Measurements from ENCODE around the gene SHANK1.

The SHANK1 gene

DNA sequence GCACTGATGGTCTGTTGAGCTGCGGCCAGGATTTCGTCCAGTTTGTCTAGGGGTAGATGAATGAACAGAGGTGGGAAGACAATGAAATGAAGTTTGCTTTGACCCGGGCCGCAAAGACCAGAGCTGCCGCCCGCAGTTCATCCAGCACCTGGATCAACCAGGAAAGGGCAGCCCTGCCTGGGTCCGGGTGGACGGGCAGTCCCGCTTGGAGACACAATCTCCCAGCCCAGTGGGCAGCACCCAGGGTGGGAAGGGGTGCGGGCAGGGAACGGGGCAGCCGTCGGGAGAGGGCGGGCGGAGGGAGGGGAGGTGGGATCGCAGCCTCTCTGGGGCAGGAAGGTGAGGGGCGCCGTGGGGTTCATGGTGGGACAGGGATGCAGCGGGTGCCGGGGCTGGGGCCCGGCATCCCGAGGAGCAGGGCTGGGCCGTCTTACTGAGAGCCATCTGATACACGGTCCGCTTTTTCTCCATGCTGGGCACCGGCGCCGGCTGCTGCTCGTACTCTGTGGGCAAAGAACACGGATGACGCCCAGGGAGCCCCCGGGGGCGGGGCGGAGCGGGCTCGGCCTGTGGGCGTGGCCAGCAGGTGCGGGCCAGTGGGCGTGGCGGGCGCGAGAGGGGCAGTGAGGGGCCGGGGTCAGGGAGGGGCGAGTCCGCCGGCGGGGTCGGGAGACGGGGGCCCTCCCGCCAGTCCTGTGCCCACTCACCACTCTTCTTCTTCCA, 33.1 kb downstream of the SHANK1 start:
- DNase-seq (ENCODE audit: low spot score), result no peak

DNA sequence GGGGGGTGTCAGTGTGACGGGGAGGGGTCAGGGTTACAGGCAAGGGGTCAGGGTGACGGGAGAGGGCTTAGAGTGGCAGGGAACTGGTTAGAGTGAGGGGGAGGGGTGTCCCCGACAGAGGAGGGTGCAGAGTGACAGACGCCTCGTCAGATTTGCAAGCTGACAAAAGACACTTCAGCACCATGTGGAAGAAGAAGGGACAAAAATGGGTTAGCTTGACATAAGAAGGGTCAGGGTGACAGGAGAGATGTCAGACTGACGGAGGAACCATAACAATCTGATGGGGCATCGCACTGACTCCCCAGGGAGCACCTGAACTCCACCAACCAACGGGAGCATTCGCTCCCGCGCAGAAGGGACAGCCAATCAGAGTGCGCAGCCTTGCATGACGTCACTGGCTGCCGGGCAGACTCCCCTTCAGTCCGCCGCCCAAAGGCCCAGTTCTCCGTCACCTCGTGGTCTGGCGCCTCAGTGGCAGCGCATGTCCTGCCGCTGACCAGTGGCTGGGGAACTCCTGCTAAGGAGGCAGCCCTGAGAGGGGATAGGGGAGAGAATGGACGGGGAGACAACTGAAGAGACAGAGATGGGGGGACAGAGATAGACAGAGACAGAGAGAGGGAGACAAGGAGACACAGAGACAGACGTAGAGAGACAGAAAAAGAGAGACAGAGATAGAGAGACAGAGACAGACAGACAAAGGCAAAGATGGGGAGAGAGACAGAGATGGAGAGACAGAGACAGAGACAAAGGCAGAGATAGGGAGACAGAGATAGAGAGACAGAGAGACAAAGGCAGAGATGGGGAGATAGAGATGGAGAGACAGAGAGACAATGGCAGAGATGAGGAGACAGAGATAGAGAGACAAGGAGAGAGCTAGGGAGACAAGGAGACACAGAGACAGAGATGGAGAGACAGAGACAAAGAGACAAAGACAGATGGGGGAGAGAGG, 40.2 kb downstream of the SHANK1 start:
- peak; percentile 97 for DNase-seq (ENCODE audit: low spot score)

DNA sequence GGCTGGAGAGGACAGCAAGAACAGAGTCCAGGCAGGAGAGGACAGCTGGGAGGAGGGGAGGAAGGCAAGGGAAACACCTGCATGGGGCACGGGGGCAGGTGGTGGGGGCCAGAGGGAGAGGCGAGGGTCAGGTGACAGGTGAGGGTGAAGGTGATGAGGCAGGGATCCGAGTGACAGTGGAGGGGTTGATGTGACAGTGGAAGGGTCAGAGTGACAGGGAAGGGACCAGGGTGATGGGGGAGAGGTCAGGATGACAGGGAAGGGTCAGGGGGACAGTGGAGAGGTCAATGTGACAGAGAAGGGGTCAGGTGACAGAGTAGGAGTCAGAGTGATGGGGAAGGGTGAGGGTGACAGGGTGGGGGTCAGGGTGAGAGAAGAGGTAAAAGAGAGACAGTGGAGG, 41.3 kb downstream of the SHANK1 start:
- no peak for DNase-seq (ENCODE audit: low spot score)

DNA sequence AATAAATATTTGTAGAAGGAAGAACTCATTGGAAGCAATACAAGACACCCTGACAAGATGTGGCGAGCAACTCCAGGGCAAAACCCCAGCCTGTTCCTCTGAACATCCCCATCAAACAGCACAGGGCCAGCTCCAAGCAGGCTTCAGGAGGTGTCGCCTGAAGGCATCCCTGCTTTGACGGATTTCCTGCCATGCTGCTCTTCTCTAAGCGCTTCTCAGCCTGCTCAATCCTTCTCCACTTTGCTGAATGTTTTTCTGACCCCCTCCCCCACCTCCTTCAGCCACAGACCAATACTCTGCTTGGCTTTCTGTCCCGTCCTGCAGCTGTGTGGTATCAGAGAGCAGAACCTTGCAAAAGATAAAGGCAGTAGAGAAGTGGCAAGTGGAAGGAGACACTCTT, 42.0 kb downstream of the SHANK1 start:
- DNase-seq (ENCODE audit: low spot score), result peak; percentile 26

DNA sequence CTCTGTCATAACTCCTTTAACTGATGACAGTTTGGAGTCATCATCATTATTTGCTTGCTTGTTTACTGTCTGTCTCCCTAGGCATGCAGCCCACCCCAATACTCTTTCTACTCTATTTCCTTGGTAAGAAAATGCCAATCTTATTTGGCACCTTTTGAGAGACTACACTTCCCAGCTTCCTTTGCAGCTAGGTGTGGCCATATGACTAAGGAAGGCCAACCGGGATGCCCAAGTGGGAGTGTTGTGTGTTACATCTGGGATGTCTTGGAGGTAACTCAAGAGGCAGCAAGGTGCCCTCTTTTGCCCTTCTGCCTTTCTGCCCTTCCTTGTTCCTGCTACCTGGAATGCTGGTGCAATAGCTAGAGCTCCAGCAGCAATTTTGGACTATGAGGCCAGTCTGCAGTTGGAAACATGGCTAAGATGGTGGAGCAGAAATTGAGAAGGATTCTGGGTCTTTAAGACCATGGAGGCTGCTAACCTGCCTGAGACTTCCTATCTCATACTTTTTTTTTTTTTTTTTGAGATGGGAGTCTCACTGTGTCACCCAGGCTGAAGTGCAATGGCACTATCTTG, 42.9 kb downstream of the SHANK1 start:
- no peak for DNase-seq (ENCODE audit: low spot score)

DNA sequence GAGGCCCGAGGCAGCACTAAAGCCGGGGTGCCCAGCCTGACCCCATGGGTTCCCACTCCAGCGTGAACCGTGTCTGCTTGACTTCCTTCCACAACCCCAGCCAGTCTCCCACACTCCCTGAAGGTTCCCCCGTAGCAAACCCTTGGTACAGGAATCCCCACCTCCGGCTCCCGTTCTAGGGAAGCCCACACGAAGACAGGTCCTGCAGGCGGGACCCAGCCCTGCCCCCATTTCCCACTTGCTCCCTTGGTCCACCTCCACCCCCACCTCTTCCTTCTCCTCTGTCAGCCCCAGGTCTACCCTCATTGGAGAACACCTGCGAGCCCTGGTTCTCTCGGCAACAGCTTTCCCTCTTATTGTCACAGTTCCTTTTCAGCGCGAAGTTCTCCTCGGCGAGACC, 46.5 kb downstream of the SHANK1 start:
- no peak for DNase-seq (ENCODE audit: low spot score)

DNA sequence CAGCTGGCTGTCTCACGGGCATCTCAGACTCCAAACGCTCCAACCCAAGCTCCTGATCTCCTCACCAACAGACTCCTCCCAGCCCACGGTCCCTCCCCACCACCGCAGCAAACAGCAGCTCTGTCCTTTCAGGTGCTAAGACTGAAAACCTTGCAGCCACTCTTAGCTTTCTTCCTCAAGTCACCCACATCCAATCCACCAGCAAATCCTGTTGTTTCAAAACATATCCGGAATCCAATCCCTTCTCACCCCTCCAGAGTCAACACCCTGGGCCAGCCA, 49.6 kb downstream of the SHANK1 start:
- no peak for DNase-seq (ENCODE audit: low spot score)

DNA sequence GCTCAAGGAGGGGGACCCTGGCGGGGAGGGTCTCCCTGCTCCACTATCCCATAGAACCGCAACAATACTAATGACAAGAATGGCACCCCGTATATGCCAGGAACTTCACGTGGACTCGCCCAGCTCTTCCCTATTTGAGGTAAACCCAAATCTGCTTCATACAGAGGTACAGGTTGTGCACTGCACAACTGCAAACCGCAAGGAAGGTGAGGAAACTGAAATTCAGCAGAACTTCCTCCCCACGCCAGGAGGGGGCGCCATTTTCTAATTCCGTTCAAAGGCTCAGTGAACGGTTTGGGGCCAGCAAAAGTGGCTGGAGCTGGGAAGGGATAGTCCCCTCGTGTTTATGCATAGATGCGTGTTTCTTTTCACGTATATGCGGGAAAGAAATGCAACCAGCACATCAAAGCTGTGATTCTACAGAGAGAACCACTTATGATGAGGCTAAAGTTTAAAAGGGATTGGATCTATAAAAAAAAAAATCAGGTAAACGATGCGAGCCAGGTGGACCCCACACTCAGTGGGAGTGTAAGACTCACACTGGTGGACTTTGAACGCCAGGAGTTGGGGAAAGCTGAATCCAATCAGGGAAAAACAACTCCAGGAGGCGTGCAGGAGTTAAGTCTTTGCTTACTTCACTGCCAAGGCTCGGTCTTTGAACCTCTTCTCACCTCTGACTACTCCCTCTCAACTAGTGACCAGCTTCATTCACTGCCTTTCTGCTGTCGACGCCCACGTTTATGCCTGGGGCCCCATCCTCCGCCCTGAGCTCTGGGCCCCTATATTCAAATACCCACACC, 50.1 kb downstream of the SHANK1 start:
- peak; percentile 68 for DNase-seq (ENCODE audit: low spot score)

DNA sequence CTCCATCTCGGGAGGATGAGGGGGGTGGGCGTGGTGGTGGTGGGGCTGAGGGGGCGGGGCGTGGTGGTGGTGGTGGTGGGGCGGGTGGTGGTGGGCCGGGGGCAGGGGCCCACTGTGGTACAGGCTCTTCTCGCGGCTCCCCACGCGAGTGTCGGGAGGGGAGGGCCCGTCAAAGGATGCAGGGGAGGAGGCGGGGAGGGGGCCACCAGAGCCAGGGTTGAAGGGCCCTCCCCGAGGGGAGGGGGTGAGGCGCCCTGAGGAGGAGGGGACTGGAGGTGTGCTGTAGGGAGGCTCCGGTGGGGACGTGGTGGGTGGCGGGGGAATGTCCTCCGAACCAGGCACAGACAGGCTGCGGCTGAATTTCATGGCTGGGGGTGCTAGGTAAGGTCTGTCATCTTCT, 50.7 kb downstream of the SHANK1 start:
- no peak for DNase-seq (ENCODE audit: low spot score)

DNA sequence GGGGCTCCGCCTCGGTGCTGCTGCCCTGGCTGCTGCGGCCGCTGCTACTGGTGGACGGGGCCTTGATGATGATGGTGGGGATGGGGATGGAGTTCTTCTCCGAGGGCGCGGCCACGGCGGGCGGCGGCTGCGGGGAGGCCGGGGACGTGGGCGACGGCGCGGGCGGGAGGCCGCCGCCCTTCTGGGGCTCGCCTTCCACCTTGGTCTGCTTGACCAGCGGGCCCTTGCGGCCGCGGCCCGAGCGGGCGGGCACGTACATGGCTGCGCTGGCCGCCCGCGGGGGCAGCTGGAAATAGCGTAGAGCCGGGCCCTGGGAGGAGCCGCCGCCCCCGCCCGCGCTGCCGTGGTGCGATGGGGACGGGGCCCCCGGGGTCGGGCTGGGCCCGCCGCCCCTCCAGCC, 51.2 kb downstream of the SHANK1 start:
- DNase-seq (ENCODE audit: low spot score), result no peak

DNA sequence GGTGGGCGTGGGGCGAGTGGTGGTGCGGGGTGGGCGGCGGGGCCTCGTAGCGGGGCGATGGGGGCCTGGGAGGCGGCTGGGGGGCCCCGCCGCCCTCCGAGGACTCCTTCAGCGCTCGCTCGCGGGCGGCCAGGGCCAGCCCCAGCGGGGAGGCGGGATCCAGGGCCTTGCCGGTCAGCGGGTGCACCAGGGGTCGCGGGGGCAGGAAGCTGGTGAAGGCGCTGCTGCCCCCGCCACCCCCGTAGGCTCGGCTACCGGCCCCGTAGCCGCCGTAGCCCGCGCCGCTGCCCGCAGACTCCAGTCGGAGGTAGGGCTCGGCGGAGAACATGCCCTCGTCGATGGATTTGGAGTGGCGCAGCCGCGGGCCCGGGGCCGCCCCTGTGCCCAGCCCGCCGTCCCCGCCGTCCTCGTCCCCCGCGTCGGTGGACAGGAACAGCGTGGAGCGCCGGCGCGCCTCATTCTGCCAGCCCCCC, 51.8 kb downstream of the SHANK1 start:
- DNase-seq (ENCODE audit: low spot score), result no peak

DNA sequence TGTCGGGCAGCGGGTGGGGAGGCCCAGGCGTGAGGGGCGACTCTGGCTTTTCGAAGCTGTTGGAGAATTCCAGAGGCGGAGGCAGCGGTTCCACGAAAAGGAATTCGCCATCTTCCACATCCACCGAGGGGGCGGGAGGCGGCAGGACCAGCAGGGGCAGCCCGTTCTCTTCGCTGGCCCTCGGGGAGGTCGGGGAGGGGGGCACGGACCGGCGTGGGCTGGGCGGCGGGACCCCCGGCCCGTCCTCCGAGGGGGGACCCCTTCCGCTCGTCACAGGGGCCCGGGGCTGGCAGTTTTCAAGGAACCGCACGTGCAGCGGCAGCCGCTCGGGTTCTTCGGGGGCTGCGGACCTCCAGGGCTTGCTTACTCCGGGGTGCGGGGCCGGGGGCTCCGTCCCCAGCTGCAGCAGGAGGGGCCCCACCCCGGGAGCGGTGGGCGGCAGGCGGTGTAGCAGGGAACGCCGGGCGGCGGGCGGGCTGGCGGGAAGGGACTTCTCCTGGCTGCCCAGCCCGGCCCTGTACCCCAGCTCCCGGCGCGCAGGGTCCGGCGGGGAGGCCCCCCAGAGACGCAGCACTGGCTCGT, 52.3 kb downstream of the SHANK1 start:
- no peak for DNase-seq (ENCODE audit: low spot score)

DNA sequence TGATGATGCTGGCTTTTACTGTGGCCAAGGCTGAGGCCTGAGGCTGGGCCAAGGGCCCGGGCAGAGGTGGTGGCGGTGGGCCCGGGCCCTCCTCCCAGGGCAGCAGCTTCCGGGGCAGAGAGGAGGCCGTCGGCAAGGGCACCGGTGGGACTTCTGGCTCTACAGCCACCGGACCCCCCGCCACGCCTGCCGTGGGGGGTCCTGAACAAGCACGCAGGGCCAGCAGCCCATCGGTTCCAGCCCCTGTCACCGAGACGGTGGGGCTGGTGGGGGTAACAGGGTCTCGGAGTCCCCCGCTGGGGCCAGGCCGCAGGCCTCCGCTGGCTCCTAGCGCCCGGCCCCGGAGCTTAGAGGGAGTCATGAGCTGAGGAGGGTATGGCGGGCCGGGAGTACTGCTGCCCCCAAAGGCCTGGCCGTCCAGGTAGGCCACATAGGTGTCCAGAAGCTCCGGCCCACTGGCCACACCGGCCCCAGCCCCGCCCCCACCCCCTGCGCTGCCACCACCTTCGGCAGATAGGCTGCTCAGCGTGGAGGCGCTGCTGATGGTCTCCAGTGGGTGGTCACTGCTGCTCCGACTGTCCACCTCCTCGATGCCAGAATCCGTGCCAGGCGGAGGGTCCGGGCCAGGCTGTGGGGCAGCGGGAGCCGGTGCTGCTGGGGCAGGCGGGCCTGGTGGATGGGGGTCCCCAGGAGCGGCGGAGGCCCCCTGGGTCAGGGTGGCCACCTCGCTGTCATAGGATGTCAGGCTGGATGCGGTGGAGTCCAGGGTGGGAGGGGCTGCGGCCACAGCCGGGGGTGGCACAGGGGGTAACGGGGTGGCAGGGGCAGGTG, 53.0 kb downstream of the SHANK1 start:
- no peak for DNase-seq (ENCODE audit: low spot score)

DNA sequence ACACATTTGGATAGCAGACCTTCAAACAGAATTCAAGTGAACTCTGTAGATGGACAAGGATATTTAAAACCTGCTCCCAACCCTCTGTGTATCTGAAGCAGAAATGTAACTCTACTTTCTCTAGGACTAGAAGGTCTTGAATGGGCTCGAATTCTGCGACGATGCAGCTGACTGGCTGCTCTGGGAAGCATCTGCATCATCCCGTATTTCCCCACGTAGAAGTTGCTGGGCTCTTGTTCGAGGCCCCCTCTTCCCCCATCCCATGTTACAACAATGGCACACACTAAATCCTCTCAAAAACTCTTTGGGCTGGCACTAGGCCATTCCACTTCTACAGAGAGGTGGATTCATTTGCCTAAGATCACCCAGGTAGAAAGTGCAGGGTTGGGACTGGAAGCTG, 55.4 kb downstream of the SHANK1 start:
- DNase-seq (ENCODE audit: low spot score), result no peak

DNA sequence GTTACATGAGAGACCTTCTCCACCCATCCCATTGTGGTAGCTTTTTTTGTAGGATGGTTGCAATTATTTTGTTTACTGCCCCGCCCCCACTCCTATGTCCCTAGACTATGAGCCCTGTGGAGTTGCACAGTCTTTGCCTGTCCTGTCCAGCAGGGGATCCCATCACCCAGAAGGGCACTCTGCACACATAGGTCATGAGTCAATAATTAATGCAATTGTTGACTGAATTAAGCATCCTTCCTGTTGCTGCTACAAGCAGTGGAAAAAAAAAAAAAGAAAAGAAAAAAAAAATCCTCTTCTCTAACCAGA, 56.2 kb downstream of the SHANK1 start:
- peak; percentile 45 for DNase-seq (ENCODE audit: low spot score)

DNA sequence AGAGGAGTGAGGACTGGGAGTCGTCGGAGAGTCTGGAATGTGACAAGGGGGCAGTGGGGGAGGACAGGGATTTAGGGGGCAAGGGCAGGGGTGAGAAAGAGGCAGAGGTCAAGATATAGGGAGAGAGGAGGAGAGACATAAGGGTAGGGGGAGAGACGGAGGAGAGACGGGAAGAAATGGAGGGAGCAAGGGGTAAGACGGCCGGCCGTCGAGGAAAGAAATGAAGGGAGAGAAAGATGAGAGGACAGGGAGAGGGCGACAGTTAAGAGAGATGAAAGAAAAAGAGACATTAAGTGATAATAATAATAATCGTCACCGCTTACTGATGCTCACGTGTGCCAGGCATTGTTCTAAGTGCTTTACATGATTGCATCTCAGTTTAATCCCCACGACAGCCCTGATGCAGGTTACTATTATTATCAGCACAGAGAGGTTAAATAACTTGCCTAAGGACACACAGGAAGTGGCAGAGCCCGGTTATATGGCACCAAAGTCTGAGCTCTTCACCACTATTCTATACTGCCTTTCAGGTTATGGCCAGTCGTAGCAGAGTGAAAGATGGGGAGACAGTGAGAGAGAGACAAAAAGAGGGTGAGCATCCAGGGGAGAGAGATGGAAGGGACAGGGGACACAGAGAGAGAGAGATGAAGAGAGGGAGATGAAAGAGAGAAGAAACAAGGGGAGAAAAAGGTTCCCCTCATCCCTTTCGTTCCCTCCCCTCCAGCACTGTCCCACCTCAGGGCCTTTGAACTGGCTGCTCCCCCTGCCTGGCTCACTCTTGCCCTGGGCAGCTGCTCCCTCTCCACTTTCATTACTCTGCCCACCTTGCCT, 56.7 kb downstream of the SHANK1 start:
- DNase-seq (ENCODE audit: low spot score), result no peak

DNA sequence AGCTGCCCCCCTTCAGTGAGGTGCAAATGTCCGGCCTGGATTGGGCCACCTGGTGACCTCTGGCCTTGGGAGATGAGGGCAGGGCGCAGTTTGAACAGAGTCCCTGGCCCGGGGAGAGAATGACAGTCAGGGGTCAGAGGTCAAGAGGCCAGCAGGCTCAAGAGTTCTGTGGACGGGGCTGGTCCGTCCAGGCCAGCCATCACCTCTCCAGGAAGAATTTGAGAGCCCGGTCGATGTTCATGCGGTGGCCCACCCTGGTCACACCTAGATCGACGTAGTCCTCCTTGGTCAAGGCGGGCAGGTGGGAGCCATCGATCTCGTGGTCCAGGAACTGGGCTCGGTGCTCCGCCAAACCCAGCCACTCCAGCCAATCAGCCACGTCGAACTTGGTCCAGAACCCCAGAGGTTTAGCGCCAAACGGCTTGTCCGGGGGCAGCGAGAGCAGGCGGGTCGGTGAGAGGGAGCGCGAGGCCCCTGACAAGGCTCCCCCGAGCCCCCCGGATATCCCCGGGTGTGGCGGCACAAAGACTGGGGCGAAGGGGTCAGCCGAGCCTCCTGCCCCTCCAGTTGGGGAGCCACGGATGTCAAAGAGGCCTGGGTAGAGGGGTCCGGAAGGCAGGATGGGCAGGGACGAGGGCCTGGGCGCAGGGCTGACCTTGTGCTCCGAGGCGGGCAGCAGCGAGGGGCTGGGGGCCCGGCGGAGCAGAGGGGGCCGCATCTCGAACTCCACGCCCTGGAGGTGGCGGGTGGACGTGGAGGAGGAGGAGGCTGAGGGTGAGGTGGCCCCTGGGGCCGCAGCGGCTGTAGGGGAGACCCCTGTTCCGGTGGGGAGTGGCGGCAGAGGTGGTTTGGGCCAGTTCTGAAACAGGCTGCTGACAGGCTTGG, 57.6 kb downstream of the SHANK1 start:
- DNase-seq (ENCODE audit: low spot score), result no peak

DNA sequence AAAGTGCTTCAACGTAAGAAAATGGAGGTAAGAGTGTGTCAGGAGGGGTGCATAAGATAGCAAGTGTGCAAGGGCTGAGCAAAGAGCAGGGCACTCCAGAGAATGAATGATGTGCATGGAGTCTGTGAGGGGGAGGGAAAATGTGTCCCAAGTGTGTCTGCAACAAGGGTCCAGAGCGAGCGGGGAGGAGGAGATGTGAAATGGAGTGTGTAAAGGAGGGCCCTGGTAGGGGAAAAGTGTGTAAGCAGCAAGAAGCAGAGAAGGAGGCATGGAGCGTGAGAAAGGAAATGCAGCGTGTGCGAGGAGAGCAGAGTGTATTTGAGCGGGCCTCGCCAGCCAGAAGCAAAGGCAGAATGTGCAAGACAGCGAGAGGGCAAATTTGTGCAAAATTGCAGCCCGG, 58.6 kb downstream of the SHANK1 start:
- no peak for DNase-seq (ENCODE audit: low spot score)

DNA sequence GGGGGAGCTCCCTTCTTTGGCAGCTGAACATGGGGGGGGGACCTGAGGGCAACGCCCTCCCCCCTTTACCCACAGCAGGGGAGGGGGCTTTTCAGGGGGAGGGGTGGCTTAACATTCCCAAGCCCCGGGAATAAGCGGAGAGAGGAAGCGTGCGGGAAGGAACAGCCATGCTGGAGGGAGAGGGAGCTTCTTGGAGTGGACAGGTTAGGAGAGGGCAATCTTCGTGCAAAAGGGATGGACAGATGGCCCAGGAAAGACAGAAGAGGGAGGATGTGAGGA, 59.6 kb downstream of the SHANK1 start:
- no peak for DNase-seq (ENCODE audit: low spot score)

Data from NAMALWA (cell line).